Activated T-helper 1 cell treated with anti-CD3 and anti-CD28 coated beads, Interleukin-12 subunit alpha, Interleukin-12 subunit beta, Interleukin-2, Interleukin-4 antibody, amounts not matched to agents 30 ng/mL and 10 ng/mL and 1 ng/mL, durations not matched to agents 14 hours and 24 hours and 36 hours (primary cell): Measurements from ENCODE around the gene PRND. TPM values are rescaled to one million over a fixed set of nuclear protein-coding genes. Genes with fewer than 3 reads are reported as not detected.
A peak's percentile ranks its signal among the peaks of the same experiment; 100 is the strongest.
"Not testable (repeated sequence)": the region's sequence is repeated elsewhere in the genome, so short reads cannot be mapped to it uniquely, and the experiment has no call there.

Experiments
- DNase-seq: peaks from one replicate; pipeline ENCODE4 v3.0.0; 2021; ENCODE audit warnings: low spot score
- H3K27ac Mint-ChIP-seq: one replicate; pipeline ENCODE4 v1.8.0; 2021; ENCODE audit warnings: mild to moderate bottlenecking, mixed read lengths
- H3K27me3 Mint-ChIP-seq: one replicate; pipeline ENCODE4 v1.8.0; 2022; ENCODE audit warnings: mild to moderate bottlenecking, moderate library complexity, mixed read lengths; ENCODE audit not compliant: insufficient read depth
- H3K36me3 Mint-ChIP-seq: one replicate; pipeline ENCODE4 v1.8.0; 2021; ENCODE audit warnings: low read depth, mixed read lengths
- H3K4me1 Mint-ChIP-seq: one replicate; pipeline ENCODE4 v1.8.0; 2021; ENCODE audit warnings: low read depth, mixed read lengths
- H3K4me3 Mint-ChIP-seq: one replicate; pipeline ENCODE4 v1.8.0; 2021; ENCODE audit warnings: mild to moderate bottlenecking, moderate library complexity, mixed read lengths
- H3K9me3 Mint-ChIP-seq: one replicate; pipeline ENCODE4 v1.8.0; 2021; ENCODE audit warnings: mixed read lengths
- intact Hi-C: fragments of 100-400 bp; cut with micrococcal nuclease; formaldehyde crosslinking; loops from one replicate; pipeline ENCODE4 v1.15.1; 2024
- total RNA-seq: library from RNA; stranded (reverse); gene quantifications from 2 replicates; pipeline ENCODE4 v1.2.3, GENCODE V29; 2022

The PRND gene
- total RNA-seq, 1 donor from 2014 or later: not detected

DNA sequence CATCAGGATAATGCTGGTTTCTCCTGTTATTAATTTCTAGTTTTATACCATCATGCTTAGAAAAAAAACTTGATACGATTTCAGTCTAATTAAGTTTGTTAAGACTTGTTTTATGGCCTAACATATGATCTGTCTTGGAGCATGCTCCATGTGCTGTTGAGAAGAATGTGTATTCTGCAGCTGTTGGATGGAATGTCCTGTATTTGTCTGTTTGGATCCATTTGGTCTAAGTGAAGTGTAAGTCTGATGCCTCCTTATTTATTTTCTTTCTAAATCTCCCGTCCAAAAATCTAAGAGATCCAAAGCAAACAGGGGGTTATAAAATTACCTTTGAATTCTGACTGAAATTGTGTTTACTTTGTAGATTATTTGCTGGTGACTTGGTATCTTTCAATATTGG, 30.0 kb upstream of the PRND start:
- no peaks in the 10 kb centered on the region for H3K27me3 Mint-ChIP-seq
- no peak overlapping the region for H3K4me3 Mint-ChIP-seq
- intact Hi-C loops: no loop called here
- H3K4me1 Mint-ChIP-seq: peaks cover 56% of the 10 kb centered on the region
- DNase-seq: no peak
- no peaks in the 10 kb centered on the region for H3K9me3 Mint-ChIP-seq
- H3K27ac Mint-ChIP-seq: no peak overlapping the region
- peaks cover 47% of the 10 kb centered on the region for H3K36me3 Mint-ChIP-seq

DNA sequence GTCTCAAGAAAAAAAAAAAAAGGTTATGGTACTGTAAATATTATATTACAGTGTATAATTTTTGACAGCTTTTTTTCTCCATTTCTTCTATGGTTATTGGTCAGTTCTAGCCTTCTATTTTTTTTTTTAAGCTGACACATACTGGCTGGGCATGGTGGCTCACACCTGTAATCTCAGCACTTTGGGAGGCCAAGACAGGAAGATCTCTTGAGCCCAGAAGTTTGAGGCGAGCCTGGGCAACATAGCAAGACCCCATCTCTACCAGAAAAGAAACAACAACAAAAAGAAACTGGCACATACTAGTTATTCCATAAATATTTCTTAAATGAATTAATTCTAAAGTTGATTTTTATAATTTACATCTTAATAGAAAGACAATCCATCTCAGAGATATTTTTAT, 27.6 kb upstream of the PRND start:
- H3K4me1 Mint-ChIP-seq: peaks cover 50% of the 10 kb centered on the region
- H3K27ac Mint-ChIP-seq: no peak overlapping the region
- no peaks in the 10 kb centered on the region for H3K27me3 Mint-ChIP-seq
- no peak for DNase-seq
- no peaks in the 10 kb centered on the region for H3K9me3 Mint-ChIP-seq
- H3K36me3 Mint-ChIP-seq: peaks cover 52% of the 10 kb centered on the region
- intact Hi-C loops: no loop called here
- no peak overlapping the region for H3K4me3 Mint-ChIP-seq

DNA sequence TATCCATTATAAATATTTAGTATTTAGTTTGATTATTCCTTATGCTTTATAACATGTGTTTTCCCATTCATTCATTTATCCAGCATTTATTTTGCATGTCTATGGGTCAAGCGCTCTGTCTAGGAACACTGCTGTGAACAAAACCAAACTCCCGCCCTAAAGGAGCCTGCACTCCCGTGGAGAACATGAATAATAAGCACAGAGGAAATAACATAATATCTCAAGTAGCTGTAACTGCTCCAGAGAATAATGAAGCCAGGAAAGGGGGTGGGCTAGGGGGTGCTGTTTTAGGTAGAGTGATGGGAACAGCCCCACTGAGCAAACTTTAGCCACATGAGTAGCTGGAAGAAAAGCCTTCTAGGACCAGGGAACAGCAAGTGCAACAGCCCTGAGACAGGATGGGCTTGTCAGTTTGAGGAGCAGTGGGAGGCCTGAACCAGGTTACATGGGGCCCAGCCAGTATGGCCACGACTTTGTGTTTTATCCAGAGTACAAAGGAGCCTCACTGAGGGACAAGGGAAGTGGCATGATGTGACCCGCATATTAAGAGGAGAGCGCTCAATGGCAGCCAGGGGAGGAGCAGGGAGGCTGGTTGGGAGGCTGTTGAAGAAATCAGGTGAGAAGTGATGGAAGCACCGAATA, 24.4 kb upstream of the PRND start:
- no peak overlapping the region for H3K4me3 Mint-ChIP-seq
- H3K9me3 Mint-ChIP-seq: no peaks in the 10 kb centered on the region
- H3K4me1 Mint-ChIP-seq: peaks cover 26% of the 10 kb centered on the region
- no peaks in the 10 kb centered on the region for H3K27me3 Mint-ChIP-seq
- H3K36me3 Mint-ChIP-seq: peaks cover 40% of the 10 kb centered on the region
- intact Hi-C loops: no loop called here
- H3K27ac Mint-ChIP-seq: peak overlapping the region; percentile 66
- DNase-seq: no peak

DNA sequence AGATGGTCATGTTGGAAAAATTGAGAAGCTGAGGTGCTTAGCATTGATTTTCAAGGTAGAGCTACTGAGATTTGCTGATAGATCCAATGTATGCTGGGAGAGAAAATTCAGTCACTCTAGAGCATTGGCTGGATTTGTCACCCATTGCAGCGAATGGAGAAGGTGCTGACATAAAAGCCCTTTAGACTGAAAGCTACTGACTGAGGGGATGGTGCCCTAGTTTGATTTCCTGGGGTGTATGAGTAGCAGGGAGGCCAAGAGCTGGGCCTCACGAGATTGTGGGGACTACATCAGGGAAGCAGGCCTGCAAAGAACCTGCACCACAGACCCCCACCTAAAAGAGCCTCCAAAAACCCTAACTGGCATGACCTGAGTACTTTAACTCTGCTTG, 23.9 kb upstream of the PRND start:
- Mint-ChIP-seq H3K9me3 (no peaks in the 10 kb centered on the region), H3K36me3 (peaks cover 38% of the 10 kb centered on the region), H3K27me3 (no peaks in the 10 kb centered on the region), H3K4me1 (peaks cover 23% of the 10 kb centered on the region), H3K4me3 (no peak overlapping the region), H3K27ac (no peak overlapping the region)
- no peak for DNase-seq
- intact Hi-C loops: no loop called here

DNA sequence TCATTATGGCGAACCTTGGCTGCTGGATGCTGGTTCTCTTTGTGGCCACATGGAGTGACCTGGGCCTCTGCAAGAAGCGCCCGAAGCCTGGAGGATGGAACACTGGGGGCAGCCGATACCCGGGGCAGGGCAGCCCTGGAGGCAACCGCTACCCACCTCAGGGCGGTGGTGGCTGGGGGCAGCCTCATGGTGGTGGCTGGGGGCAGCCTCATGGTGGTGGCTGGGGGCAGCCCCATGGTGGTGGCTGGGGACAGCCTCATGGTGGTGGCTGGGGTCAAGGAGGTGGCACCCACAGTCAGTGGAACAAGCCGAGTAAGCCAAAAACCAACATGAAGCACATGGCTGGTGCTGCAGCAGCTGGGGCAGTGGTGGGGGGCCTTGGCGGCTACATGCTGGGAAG, 22.5 kb upstream of the PRND start:
- Mint-ChIP-seq H3K4me1 (peaks cover 19% of the 10 kb centered on the region), H3K27ac (no peak overlapping the region), H3K9me3 (no peaks in the 10 kb centered on the region), H3K27me3 (peaks cover under 1% of the 10 kb centered on the region), H3K36me3 (peaks cover 29% of the 10 kb centered on the region), H3K4me3 (no peak overlapping the region)
- no peak for DNase-seq
- intact Hi-C loops: no loop called here

DNA sequence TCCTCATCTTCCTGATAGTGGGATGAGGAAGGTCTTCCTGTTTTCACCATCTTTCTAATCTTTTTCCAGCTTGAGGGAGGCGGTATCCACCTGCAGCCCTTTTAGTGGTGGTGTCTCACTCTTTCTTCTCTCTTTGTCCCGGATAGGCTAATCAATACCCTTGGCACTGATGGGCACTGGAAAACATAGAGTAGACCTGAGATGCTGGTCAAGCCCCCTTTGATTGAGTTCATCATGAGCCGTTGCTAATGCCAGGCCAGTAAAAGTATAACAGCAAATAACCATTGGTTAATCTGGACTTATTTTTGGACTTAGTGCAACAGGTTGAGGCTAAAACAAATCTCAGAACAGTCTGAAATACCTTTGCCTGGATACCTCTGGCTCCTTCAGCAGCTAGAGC, 21.8 kb upstream of the PRND start:
- Mint-ChIP-seq H3K36me3 (peaks cover 25% of the 10 kb centered on the region), H3K9me3 (no peaks in the 10 kb centered on the region), H3K27me3 (peaks cover 4% of the 10 kb centered on the region), H3K4me3 (no peak overlapping the region), H3K27ac (no peak overlapping the region), H3K4me1 (peaks cover 19% of the 10 kb centered on the region)
- no peak for DNase-seq
- intact Hi-C loops: no loop called here

DNA sequence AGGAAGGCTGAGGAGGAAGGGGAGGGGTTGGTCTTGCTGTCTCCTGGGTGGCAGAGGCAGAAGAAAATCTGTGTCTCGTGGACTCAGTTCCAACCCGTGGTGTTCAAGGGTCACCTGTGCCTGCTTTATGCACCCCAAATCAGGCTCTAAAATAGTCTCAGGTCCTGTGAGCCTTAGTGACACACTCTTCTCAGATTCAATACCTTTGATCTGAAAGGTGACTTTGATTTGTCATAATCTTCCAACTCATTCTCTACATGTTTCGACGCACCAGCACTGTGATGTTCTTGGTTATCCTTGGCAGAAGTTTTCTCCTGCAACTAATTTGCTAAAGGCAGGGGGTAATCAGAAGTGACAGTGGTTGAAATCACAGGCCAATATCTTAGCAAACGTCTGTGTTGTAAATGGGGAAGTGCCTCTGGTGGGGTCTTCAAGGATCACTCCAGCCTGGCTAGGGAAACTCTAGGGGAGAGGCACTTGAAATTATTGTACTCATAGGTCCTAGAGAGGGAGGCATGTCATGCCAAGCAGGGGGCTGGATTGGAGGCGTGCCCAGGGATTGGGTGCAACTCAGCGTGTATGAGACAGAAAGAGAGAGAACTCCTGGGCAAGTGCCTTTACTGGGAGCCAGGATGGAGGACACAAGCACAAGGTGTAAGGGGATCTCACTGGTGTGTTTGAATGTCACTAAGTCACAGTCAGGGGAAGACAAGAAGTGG, 19.0 kb upstream of the PRND start:
- H3K27me3 Mint-ChIP-seq: peaks cover 4% of the 10 kb centered on the region
- H3K9me3 Mint-ChIP-seq: no peaks in the 10 kb centered on the region
- H3K36me3 Mint-ChIP-seq: peaks cover 7% of the 10 kb centered on the region
- peaks cover 4% of the 10 kb centered on the region for H3K4me1 Mint-ChIP-seq
- H3K27ac Mint-ChIP-seq: no peak overlapping the region
- no peak overlapping the region for H3K4me3 Mint-ChIP-seq
- no peak for DNase-seq
- intact Hi-C loops: no loop called here

DNA sequence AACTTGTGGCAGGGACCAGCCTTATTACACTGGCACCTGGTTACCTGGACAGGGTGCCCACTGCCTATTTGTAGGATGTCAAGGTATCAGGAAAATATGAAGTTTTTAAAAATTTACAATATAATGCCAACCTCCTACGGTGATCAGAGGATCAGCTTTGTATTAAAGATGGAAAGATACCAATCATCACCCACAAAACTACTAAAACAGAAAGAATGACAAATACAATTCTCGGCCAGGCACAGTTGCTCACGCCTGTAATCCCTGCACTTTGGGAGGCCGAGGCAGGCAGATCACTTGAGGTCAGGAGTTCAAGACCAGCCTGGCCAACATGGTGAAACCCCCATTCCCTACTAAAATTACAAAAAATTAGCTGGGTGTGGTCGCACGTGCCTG, 18.4 kb upstream of the PRND start:
- Mint-ChIP-seq H3K36me3 (peaks cover 4% of the 10 kb centered on the region), H3K4me1 (no peaks in the 10 kb centered on the region), H3K9me3 (no peaks in the 10 kb centered on the region), H3K27ac (no peak overlapping the region), H3K27me3 (peaks cover 4% of the 10 kb centered on the region), H3K4me3 (no peak overlapping the region)
- no peak for DNase-seq
- intact Hi-C loops: no loop called here

DNA sequence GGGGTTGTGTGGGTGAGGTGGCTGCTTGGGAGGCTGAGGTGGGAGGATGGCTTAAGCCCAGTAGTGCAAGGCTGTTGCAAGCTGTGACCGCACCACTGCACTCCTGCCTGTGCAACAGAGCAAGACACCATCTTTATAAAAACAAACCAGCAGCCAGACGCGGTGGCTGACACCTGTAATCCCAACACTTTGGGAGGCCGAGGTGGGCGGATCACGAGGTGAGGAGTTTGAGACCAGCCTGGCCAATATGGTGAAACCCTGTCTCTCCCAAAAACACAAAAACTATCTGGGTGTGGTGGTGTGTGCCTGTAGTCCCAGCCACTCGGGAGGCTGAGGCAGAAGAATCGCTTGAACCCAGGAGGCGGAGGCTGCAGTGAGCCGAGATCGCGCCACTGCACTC, 14.8 kb upstream of the PRND start:
- H3K4me1 Mint-ChIP-seq, H3K9me3 Mint-ChIP-seq, intact Hi-C loops, H3K27me3 Mint-ChIP-seq, H3K27ac Mint-ChIP-seq, H3K4me3 Mint-ChIP-seq, DNase-seq, H3K36me3 Mint-ChIP-seq: not testable (repeated sequence)

DNA sequence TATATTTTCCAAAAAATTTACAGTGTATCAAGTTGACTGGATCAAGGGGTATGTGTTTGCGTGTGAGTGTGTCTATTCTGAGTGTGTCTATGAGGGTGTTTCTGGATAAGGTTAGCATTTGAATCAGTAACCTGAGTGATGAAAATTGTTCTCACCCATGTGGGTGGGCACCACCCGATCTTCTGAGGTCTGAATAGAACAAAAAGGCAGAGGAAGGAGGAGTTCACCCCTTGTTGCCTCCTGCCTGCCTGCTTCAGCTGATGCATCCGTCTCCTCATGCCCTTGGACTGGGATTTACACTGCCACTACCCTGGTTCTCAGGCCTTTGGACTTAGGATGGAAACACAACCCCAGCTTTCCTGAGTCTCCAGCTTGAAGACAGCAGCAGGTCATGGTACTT, 13.7 kb upstream of the PRND start:
- Mint-ChIP-seq H3K9me3 (no peaks in the 10 kb centered on the region), H3K4me3 (no peak overlapping the region), H3K36me3 (no peaks in the 10 kb centered on the region), H3K27me3 (peaks cover 5% of the 10 kb centered on the region), H3K27ac (no peak overlapping the region), H3K4me1 (peaks cover 8% of the 10 kb centered on the region)
- intact Hi-C loops: no loop called here
- DNase-seq: no peak

DNA sequence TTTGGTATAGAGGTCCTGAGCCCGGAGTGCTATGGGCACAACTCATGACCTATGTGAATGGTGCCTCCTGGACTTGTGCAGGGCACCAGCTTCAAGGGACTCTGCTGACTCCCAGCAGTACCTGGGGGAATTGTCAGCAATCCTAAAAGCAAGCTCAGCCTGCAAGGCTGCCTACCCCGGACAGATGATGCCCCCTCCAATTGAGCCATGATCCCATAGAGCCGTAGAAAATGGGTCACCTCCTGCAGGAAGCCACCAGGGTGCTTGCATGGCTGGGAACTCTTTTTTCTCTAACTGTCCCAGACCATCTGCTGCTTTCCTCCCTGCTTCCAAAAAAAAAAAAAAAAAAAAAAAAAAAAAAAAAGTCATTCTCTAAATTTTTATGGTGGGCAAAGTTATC, 12.9 kb upstream of the PRND start:
- Mint-ChIP-seq H3K36me3 (no peaks in the 10 kb centered on the region), H3K9me3 (no peaks in the 10 kb centered on the region), H3K4me3 (no peak overlapping the region), H3K4me1 (peaks cover 8% of the 10 kb centered on the region), H3K27me3 (peaks cover 5% of the 10 kb centered on the region), H3K27ac (no peak overlapping the region)
- no peak for DNase-seq
- intact Hi-C loops: no loop called here

DNA sequence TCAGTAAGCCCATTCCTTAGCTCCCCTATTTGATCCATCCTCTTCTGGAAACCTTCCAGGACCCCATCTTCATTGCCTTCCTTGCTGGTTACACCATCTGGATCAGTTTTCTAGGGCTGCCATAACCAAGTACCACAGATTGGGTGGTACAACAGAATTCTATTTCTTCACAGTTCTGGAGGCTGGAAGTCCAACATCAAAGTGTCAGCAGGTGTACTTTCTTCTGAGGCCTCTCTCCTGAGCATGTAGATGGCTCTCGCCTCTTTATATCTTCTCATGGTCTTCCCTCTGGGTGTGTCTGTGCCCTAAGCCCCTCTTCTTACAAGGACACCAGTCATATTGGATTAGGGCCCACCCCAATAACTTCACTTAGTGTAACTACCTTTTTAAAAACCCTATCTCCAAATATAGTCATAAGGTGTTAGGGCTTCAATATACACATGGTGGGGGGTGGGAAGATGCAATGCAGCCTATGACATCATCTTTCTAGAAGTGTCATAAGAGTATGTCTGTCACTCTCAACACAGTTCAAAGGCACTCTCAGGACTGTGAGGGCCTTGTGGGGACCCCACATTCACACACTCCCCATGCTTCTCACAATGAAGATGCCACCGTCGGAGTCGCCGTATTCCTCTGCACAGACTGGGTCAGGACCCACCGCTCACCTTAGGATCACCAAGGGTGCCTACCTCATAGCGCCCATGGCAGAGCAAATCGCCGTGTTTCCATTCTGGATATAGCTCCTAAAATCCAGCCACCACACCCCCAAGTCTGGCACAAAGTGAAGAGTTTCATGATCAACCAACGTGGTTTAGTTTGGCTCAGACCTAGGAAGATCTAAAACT, 12.2 kb upstream of the PRND start:
- no peak for DNase-seq
- no peaks in the 10 kb centered on the region for H3K36me3 Mint-ChIP-seq

DNA sequence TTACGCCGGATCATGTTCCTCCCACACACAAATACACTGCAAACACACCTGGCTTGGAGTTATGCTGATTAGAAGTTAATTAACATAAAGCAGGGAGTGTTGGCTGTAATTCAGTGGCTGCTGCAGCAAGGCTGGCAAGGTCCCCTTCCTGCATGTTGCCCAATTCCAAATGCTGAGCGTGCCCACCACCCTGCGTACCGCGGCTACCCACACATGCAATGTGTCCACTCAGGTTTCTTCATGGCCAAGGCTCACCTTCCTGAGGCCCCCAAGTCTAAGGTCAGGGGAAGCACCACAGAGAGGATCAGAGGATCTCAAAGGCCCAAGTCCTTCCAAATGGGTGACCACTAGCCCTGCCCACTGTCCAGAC, 11.6 kb upstream of the PRND start:
- H3K36me3 Mint-ChIP-seq: no peaks in the 10 kb centered on the region
- H3K4me3 Mint-ChIP-seq: no peak overlapping the region
- H3K27me3 Mint-ChIP-seq: peaks cover 10% of the 10 kb centered on the region
- H3K9me3 Mint-ChIP-seq: no peaks in the 10 kb centered on the region
- intact Hi-C loops: no loop called here
- no peak overlapping the region for H3K27ac Mint-ChIP-seq
- peaks cover 8% of the 10 kb centered on the region for H3K4me1 Mint-ChIP-seq
- no peak for DNase-seq

More for the DNA sequence above, 12.2 kb upstream of the PRND start:
- Mint-ChIP-seq H3K27ac (no peak overlapping the region), H3K9me3 (no peaks in the 10 kb centered on the region), H3K4me3 (no peak overlapping the region), H3K4me1 (peaks cover 8% of the 10 kb centered on the region), H3K27me3 (peaks cover 7% of the 10 kb centered on the region)
- intact Hi-C loops: no loop called here
